Activated CD4-positive, alpha-beta T cell treated with anti-CD3 and anti-CD28 coated beads, Interleukin-2, Interleukin-4, amounts not matched to agents 100 ng/mL and 50 ng/mL, durations not matched to agents 16 hours and 8 hours (primary cell): ENCODE data around the gene TNNI3.
"Not testable (repeated sequence)": the region's sequence is repeated elsewhere in the genome, so short reads cannot be mapped to it uniquely, and the experiment has no call there.

Experiments used
- DNase-seq: peaks from one replicate; pipeline ENCODE4 v3.0.0-alpha.2; 2020; ENCODE audit warnings: low spot score

Gene TNNI3

DNA sequence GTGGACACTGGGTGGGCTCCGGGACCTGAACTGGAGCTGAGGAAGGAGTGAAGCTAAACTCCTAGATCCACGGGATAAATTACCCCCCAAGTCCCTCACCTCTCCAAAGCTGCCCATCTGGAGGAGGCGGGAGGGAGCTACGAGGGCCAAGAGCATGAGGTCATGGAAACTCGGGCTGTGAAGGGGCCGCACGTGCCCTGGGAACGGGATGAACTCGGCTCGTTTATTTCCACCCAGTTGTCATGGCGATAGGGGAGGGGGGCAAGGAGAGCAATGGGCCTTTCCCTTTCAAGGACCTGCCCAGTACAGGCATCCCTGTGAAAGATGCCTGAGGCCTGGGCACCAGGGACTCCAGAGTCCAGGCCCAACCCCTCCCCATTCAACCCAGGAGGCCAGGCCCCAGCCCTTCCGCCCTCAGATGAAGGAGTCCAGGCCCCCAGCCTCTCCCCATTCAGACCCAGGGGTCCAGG lies 43.9 kb downstream of the TNNI3 start:
- no peak for DNase-seq

GRCh38 chr19:55112777-55113569 lies 44.6 kb downstream of the TNNI3 start:
- no peak for DNase-seq

- no peak for DNase-seq
These were observed 45.2 kb downstream of the TNNI3 start for GRCh38 chr19:55112246-55112776.

DNA sequence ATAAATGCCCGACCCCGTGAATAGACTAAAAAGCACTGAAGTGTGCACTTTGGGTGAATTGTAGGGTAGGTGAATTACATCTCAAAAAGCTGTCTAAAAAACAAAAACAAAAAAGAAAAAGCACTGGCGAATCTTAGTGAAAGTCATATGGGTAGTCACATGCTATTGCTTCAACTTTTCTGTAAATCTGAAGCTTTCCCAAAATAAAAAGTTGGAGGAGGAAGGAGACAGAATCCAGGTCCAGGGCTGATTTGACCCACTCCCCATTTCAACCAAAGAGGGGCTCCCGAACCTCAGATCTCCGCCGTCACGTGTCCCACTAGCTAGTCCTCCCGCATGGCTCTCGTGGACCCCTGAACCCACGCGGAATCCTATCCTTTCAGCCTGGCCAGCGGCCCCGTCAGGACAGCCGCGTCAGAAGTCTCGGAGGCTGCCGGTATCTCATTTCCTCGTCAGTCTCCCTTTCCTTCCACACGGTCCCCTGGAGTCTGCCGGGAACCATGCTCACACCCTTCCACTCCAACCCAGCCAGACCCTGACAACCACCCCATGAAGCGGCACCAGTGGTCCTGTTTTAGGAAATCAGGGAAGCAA lies 46.2 kb downstream of the TNNI3 start:
- DNase-seq, result no peak

GRCh38 chr19:55109527-55110291 lies 47.8 kb downstream of the TNNI3 start:
- no peak for DNase-seq

DNA sequence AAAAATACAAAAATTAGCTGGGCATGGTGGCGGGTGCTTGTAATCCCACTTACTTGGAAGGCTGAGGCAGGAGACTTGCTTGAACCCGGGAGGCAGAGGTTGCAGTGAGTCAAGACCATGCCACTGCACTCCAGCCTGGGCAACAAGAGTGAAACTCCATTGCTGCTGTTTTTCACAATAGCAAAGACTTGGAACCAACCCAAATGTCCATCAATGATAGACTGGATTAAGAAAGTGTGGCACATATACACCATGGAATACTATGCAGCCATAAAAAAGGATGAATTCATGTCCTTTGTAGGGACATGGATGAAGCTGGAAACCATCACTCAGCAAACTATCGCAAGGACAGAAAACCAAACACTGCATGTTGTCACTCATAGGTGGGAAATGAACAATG lies 50.3 kb downstream of the TNNI3 start:
- not testable (repeated sequence) for DNase-seq

GRCh38 chr19:55106591-55106990 lies 50.9 kb downstream of the TNNI3 start:
- no peak for DNase-seq

- no peak for DNase-seq
These were observed 52.3 kb downstream of the TNNI3 start for GRCh38 chr19:55105237-55105636.

GRCh38 chr19:55103190-55103589 lies 54.3 kb downstream of the TNNI3 start:
- no peak for DNase-seq
